ENCODE data around the gene USP9Y. TPM values are rescaled to one million over a fixed set of nuclear protein-coding genes. Genes with fewer than 3 reads are reported as not detected.
"Not testable (repeated sequence)": the region's sequence is repeated elsewhere in the genome, so short reads cannot be mapped to it uniquely, and the experiment has no call there.

USP9Y gene, protein sequence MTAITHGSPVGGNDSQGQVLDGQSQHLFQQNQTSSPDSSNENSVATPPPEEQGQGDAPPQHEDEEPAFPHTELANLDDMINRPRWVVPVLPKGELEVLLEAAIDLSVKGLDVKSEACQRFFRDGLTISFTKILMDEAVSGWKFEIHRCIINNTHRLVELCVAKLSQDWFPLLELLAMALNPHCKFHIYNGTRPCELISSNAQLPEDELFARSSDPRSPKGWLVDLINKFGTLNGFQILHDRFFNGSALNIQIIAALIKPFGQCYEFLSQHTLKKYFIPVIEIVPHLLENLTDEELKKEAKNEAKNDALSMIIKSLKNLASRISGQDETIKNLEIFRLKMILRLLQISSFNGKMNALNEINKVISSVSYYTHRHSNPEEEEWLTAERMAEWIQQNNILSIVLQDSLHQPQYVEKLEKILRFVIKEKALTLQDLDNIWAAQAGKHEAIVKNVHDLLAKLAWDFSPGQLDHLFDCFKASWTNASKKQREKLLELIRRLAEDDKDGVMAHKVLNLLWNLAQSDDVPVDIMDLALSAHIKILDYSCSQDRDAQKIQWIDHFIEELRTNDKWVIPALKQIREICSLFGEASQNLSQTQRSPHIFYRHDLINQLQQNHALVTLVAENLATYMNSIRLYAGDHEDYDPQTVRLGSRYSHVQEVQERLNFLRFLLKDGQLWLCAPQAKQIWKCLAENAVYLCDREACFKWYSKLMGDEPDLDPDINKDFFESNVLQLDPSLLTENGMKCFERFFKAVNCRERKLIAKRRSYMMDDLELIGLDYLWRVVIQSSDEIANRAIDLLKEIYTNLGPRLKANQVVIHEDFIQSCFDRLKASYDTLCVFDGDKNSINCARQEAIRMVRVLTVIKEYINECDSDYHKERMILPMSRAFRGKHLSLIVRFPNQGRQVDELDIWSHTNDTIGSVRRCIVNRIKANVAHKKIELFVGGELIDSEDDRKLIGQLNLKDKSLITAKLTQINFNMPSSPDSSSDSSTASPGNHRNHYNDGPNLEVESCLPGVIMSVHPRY (N-terminal part only)
- under 0.01 TPM for total RNA-seq
- 13.1 TPM for polyA plus RNA-seq

- Histone ChIP-seq H3K4me1 (ENCODE audit: insufficient read depth) (no peaks in the 10 kb centered on the region), H3K36me3 (ENCODE audit: insufficient read depth) (no peaks in the 10 kb centered on the region), H3K27ac (ENCODE audit: low read depth) (no peak within 1 kb of the TSS), H3K4me3 (ENCODE audit: low read depth, low read length) (no peak within 1 kb of the TSS)
- WGBS: 94% methylated on average over 1 of the region's 1 CpG
- no peak for DNase-seq (ENCODE audit: extremely low spot score)
Measured at GRCh38 chrY:12701181-12701695, at the start of gene USP9Y. Gene USP9Y (plus strand): TSS chrY:12701231. CDS start chrY:12709448, 8,217 bp downstream.

- no peak for DNase-seq (ENCODE audit: extremely low spot score)
- no peaks in the 10 kb centered on the region for H3K4me1 ChIP-seq (ENCODE audit: insufficient read depth)
- H3K4me3 ChIP-seq (ENCODE audit: low read depth, low read length): no peak overlapping the region
- WGBS: 38% methylated on average over 4 of the region's 4 CpGs
- H3K27ac ChIP-seq (ENCODE audit: low read depth): no peak overlapping the region
- no peaks in the 10 kb centered on the region for H3K36me3 ChIP-seq (ENCODE audit: insufficient read depth)
Measured at GRCh38 chrY:12651621-12652036, 49.4 kb upstream of the USP9Y start.

DNA sequence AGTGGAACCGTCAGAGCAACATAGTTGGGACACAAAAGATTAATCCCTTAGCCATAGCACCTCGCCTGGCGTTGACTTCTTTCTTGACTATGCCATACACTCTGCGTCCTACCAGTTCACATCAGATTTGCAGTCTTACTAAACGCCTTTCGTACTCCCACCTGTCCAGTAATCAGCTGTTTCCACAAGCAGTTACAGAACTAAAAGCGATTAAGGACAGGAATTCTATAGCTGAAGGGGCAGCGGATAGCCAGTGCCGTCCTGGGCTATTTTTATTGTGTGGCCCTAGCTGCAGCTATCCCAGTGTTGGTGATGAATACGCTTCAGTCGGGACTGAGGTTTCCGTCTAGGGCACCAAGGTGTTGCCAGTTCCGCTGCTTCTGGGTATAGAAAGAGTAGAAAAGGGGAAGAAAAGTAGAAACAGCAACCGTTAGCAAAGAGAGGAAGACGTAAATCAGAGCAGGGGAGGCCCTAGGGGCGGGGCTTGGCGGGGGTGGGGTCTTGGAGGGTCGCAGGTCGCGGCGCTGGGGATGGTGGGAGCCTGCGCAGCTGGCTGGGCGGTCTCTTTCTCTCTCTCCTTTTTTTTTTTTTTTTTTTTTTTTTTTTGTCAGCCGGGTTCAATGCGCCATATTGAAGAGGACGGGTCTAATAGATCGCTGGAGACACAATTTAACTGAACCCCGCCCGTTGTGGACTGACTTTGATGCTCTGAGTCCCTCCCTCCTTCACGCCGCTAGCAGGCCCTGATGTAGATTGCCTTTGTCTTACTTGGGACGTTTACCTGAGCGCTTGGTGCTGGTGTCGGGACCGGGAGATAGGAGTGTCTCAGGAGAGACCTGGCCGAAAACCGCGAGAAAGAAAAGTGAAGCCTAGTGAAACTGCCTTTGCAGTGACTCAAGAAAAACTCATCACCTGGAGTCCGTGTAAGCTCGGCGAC, 39.0 kb upstream of the USP9Y start:
- Histone ChIP-seq H3K4me1 (ENCODE audit: insufficient read depth) (no peaks in the 10 kb centered on the region), H3K36me3 (ENCODE audit: insufficient read depth) (no peaks in the 10 kb centered on the region), H3K27ac (ENCODE audit: low read depth) (peak overlapping the region; percentile 71), H3K4me3 (ENCODE audit: low read depth, low read length) (peak overlapping the region; percentile 71)
- WGBS: under 1% methylated on average over 41 of the region's 41 CpGs
- peak; percentile 46 for DNase-seq (ENCODE audit: extremely low spot score)

DNA sequence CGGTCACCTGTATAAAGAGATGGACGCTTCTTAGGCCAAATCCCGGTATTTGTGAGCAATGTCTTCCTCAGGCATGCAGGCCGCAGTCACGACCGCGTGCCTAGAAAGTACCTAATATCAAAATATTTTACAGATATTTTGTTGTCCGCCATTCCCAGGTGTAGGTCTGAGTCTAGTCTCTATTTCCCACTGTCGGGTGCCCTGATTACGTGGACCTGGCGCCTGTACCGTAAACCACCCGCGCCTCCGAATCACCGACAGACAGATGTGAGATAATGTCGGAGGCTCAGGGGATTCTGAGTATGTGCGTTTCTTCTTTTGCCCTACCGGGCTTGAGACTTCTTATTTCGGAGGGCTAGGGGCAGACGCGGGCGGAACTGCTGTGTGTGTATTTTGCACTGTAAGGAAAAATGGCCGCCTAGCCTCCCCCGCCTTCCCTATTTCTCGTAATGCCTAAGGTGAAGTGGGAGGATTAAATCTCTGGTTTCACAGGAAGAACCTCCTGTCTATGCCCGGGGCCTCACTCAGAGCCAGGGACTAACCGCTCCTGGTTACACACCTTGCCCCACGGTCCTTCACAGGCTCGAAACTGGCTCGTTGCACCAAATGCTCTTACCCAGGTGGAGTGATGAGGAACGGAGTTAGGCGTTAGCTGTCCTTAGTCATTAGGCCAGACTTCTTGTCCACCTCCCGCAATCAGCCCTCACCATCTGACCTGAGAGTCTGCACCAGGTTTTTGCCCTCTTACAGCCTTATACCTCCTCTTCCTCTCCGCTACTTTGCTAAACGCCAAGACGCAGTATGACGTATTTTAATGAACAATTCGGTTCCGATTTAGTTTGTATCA, 38.1 kb upstream of the USP9Y start:
- Histone ChIP-seq H3K27ac (ENCODE audit: low read depth) (peak overlapping the region; percentile 71), H3K4me3 (ENCODE audit: low read depth, low read length) (peak overlapping the region; percentile 71), H3K4me1 (ENCODE audit: insufficient read depth) (no peaks in the 10 kb centered on the region), H3K36me3 (ENCODE audit: insufficient read depth) (no peaks in the 10 kb centered on the region)
- under 1% methylated on average over 40 of the region's 40 CpGs for WGBS
- DNase-seq (ENCODE audit: extremely low spot score): peak; percentile 11

DNA sequence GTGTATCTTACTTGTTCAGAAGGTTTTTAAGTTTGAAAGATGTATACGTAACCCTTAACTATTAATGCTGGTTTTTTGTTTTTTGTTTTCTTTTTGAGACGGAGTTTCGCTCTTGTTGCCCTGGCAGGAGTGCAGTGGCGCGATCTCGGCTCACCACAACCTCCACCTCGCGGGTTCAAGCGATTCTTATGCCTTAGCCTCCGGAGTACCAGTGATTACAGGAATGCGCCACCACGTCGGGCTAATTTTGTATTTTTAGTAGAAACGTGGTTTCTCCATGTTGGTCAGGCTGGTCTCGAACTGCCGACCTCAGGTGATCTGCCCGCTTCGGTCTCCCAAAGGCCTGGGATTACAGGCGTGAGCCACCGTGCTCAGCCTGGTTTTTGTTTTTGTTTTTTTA, 37.2 kb upstream of the USP9Y start:
- H3K4me1 ChIP-seq (ENCODE audit: insufficient read depth); H3K36me3 ChIP-seq (ENCODE audit: insufficient read depth); H3K27ac ChIP-seq (ENCODE audit: low read depth); H3K4me3 ChIP-seq (ENCODE audit: low read depth, low read length); DNase-seq (ENCODE audit: extremely low spot score): not testable (repeated sequence)
- 45% methylated on average over 20 of the region's 20 CpGs for WGBS

DNA sequence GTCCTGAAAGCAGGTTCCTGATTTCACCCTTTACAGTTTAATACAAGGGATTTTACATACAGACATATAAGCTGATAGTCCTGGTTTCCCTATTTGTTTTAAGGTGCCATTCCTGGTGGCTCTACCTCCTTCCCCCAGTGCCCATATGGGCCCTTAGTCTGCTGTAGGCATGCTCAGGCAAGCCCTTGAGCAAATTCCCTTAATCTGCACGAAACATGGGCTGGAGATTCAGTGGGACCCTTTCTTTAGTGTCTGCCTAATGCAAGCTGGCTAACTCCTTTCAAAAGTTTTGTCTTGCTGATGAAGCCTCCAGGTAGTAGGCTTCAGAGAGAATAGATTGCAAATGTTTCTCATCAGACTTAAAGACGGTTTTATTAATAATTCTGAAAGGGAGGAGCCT, 22.9 kb upstream of the USP9Y start:
- DNase-seq (ENCODE audit: extremely low spot score): no peak
- 94% methylated on average over 2 of the region's 2 CpGs for WGBS
- Histone ChIP-seq H3K4me1 (ENCODE audit: insufficient read depth) (no peaks in the 10 kb centered on the region), H3K4me3 (ENCODE audit: low read depth, low read length) (no peak overlapping the region), H3K27ac (ENCODE audit: low read depth) (no peak overlapping the region), H3K36me3 (ENCODE audit: insufficient read depth) (no peaks in the 10 kb centered on the region)

DNA sequence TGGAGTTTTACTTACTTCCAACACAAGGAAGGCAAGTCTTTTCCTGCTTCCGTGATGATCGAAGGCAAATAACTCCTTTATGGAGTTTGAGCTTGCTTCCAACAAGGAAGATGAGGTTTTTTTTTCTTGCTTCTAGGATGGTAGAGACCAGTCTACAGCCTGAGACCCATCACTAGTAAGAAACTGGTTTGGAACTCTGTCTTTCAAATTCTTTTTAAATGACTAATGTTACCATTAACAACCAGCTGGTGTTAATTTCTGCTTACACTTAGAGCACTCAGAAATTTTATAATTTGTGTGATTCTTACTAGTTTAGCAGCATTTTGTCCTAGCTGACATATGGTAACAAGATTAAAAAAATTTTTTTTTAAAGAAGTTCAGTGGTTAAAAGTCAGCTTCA, 19.5 kb upstream of the USP9Y start:
- H3K27ac ChIP-seq (ENCODE audit: low read depth): no peak overlapping the region
- H3K36me3 ChIP-seq (ENCODE audit: insufficient read depth): no peaks in the 10 kb centered on the region
- no peak overlapping the region for H3K4me3 ChIP-seq (ENCODE audit: low read depth, low read length)
- DNase-seq (ENCODE audit: extremely low spot score): no peak
- WGBS: 63% methylated on average over 2 of the region's 2 CpGs
- H3K4me1 ChIP-seq (ENCODE audit: insufficient read depth): no peaks in the 10 kb centered on the region

- no peaks in the 10 kb centered on the region for H3K36me3 ChIP-seq (ENCODE audit: insufficient read depth)
- WGBS: 87% methylated on average over 2 of the region's 2 CpGs
- no peaks in the 10 kb centered on the region for H3K4me1 ChIP-seq (ENCODE audit: insufficient read depth)
- no peak overlapping the region for H3K27ac ChIP-seq (ENCODE audit: low read depth)
- no peak overlapping the region for H3K4me3 ChIP-seq (ENCODE audit: low read depth, low read length)
- no peak for DNase-seq (ENCODE audit: extremely low spot score)
Measured at GRCh38 chrY:12688337-12688736, 12.7 kb upstream of the USP9Y start.

- H3K4me1 ChIP-seq (ENCODE audit: insufficient read depth): no peaks in the 10 kb centered on the region
- H3K27ac ChIP-seq (ENCODE audit: low read depth): no peak overlapping the region
- DNase-seq (ENCODE audit: extremely low spot score): no peak
- WGBS: 95% methylated on average over 2 of the region's 2 CpGs
- no peak overlapping the region for H3K4me3 ChIP-seq (ENCODE audit: low read depth, low read length)
- no peaks in the 10 kb centered on the region for H3K36me3 ChIP-seq (ENCODE audit: insufficient read depth)
Measured at GRCh38 chrY:12700087-12700486, 944 bp upstream of the USP9Y start.

DNA sequence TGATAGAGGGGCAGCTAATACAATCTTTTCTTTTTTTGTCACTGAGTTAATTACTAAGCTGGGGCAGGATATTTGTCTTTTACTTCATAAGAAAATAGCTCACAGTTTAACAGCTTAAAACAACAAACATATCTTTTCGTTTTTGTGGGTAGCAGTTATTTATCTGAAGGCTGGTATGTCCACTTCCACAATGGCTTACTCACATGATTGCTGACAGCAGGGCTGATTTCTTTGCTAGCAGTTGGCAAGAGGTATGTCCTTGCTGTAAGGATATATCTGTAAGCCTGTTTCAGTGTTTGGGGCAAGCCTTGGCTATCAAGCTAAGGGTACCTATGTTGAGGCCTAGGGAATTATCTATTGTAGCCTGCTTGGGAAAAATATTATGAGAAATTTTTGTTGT, 1.1 kb downstream of the USP9Y start:
- Histone ChIP-seq H3K4me1 (ENCODE audit: insufficient read depth) (no peaks in the 10 kb centered on the region), H3K4me3 (ENCODE audit: low read depth, low read length) (no peak overlapping the region), H3K36me3 (ENCODE audit: insufficient read depth) (no peaks in the 10 kb centered on the region), H3K27ac (ENCODE audit: low read depth) (no peak overlapping the region)
- 78% methylated on average over 1 of the region's 1 CpG for WGBS
- no peak for DNase-seq (ENCODE audit: extremely low spot score)

GRCh38 chrY:12710460-12710859, 9.4 kb downstream of the USP9Y start:
- H3K36me3 ChIP-seq (ENCODE audit: insufficient read depth): no peaks in the 10 kb centered on the region
- no peak overlapping the region for H3K4me3 ChIP-seq (ENCODE audit: low read depth, low read length)
- 38% methylated on average over 2 of the region's 2 CpGs for WGBS
- DNase-seq (ENCODE audit: extremely low spot score): no peak
- H3K27ac ChIP-seq (ENCODE audit: low read depth): no peak overlapping the region
- H3K4me1 ChIP-seq (ENCODE audit: insufficient read depth): no peaks in the 10 kb centered on the region

DNA sequence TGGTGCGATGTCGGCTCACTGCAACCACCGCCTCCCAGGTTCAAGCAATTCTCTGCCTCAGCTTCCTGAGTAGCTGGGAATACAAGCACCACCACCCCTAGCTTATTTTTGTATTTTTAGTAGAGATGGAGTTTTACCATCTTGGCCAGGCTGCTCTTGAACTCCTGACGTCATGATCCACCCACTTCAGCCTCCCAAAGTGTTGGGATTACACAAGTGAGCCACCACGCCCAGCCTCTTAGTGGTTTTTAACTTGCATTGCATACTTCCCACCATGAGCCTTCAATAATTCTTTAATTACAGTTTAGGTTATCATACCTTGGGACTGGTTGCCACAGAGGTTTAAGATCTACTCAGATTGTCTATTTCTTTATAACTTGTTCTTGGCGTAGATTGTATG, 14.3 kb downstream of the USP9Y start:
- no peak for DNase-seq (ENCODE audit: extremely low spot score)
- Histone ChIP-seq H3K4me1 (ENCODE audit: insufficient read depth) (no peaks in the 10 kb centered on the region), H3K27ac (ENCODE audit: low read depth) (no peak overlapping the region), H3K36me3 (ENCODE audit: insufficient read depth) (no peaks in the 10 kb centered on the region), H3K4me3 (ENCODE audit: low read depth, low read length) (no peak overlapping the region)
- 95% methylated on average over 6 of the region's 6 CpGs for WGBS

Data from urinary bladder (tissue), 4 donors.